ENCODE results near the gene GLIS2.

GLIS2 gene

GRCh38 chr16:4361033-4361943 lies 45.4 kb downstream of the GLIS2 start:
- no peak for DNase-seq (ENCODE audit: low read depth)
- TF ChIP-seq CTCF (IDR thresholded peaks at IDR 0.05; ENCODE audit: low read length, missing control alignments) = no peak
- no peak overlapping the region for H3K4me3 ChIP-seq (replicated peaks; ENCODE audit: low read depth, low read length)

DNA sequence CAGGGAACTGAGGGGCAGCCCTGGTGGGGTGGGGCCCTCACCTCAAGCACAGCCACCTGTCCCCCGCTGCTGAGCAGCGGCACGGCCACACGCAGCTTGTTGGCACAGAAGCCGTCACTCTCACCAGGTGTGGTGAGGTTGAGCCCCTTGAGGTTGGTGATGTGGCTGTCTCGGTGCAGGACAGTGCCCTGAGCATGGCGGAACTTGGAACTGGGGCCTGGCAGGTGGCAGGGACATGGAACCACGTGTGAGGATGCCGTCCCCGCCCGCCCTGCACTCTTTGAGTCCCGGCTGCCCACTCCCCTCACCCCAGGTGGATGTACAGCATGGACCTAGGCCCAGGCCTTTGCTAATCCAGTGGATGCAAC lies 46.1 kb downstream of the GLIS2 start:
- TF ChIP-seq CTCF (IDR thresholded peaks at IDR 0.05; ENCODE audit: low read length, missing control alignments) = no peak
- DNase-seq (ENCODE audit: low read depth) = no peak
- no peak overlapping the region for H3K4me3 ChIP-seq (replicated peaks; ENCODE audit: low read depth, low read length)

- no peak for TF ChIP-seq CTCF (IDR thresholded peaks at IDR 0.05; ENCODE audit: low read length, missing control alignments)
- no peak overlapping the region for H3K4me3 ChIP-seq (replicated peaks; ENCODE audit: low read depth, low read length)
- DNase-seq (ENCODE audit: low read depth) = no peak
Observed at GRCh38 chr16:4362476-4363135, 46.7 kb downstream of the GLIS2 start.

DNA sequence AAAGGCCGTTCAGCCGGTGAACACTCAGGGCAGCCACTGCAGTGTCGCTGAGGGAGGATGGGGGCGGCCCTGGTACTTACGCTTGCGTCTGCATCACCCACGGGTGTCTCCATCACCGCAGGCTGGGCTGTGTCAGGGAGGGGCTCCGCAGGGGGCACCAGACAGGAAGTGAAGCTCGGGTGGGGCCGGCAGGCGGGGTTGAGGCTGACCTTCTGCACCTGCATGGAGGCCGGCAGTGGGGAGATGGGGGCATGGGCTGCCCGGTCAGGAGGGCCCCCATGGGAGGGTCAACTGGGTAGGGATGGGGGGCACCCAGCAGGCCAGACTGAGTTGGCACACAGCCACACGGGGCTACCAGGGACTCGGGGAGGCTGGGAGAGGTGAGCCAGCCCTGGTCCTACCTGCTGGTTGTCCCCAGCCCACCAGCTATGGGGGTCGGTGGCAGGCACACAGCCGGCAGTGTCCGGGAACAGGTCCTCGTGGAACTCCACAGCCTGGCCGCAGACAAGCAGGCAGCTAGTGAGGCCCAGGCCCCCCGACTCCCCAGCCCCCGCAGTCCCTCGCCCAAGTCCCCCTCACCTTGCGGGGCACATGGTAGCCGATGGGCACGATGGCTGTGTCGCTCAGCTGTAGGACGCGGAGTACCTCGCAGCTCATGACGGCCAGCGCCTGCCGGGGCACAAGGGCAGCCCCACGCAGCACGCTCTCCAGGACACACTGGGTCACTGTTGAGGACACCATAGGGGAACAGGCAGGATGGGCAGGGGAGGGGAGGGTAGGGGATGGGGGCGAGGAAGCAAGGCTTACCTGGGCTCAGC lies 48.5 kb downstream of the GLIS2 start:
- DNase-seq (ENCODE audit: low read depth) = no peak
- H3K4me3 ChIP-seq (replicated peaks; ENCODE audit: low read depth, low read length) = no peak overlapping the region
- TF ChIP-seq CTCF (IDR thresholded peaks at IDR 0.05; ENCODE audit: low read length, missing control alignments) = no peak

DNA sequence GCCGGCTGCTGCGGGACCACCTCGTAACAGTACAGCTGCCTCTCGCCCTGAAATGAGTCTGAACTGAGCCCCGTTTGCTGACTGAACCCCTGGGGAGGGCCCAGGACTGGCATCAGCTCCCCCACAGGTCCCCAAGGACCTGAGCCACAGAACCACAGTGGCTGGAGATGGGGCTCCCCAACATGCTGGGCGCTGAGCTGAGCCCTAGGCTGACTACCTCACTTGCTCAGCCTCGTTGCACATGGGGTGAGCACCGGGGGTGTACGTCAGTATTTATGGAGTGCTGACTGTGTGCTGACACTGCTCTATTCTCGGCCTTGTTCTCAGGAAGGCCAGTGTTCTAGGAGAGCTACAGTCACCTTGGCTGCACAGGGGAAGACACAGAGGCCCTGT lies 49.1 kb downstream of the GLIS2 start:
- no peak overlapping the region for H3K4me3 ChIP-seq (replicated peaks; ENCODE audit: low read depth, low read length)
- no peak for TF ChIP-seq CTCF (IDR thresholded peaks at IDR 0.05; ENCODE audit: low read length, missing control alignments)
- DNase-seq (ENCODE audit: low read depth) = no peak

GRCh38 chr16:4365615-4366014 lies 49.7 kb downstream of the GLIS2 start:
- no peak for DNase-seq (ENCODE audit: low read depth)
- TF ChIP-seq CTCF (IDR thresholded peaks at IDR 0.05; ENCODE audit: low read length, missing control alignments) = no peak
- no peak overlapping the region for H3K4me3 ChIP-seq (replicated peaks; ENCODE audit: low read depth, low read length)
